Activated CD4-positive, alpha-beta T cell treated with anti-CD3 and anti-CD28 coated beads for 36 hours (primary cell): ENCODE measurements around the gene ZPLD1. TPM values are rescaled to one million over a fixed set of nuclear protein-coding genes. Genes with fewer than 3 reads are reported as not detected.

Source experiments
- ATAC-seq: fragments of 200-7000 bp; cut with Tn5 transposase; one replicate; pipeline ENCODE4 v1.10.0; 2021; ENCODE audit warnings: mild to moderate bottlenecking, moderate library complexity
- CTCF ChIA-PET: fragments of 350-600 bp; sonication (Branson Sonifier 250); formaldehyde crosslinking; loops from one replicate; lab custom pipeline; 2021; ENCODE audit warnings: antibody characterized with exemption; lab: Charles Lee
- POLR2A ChIA-PET: fragments of 350-600 bp; sonication (Branson Sonifier 250); formaldehyde crosslinking; loops from one replicate; lab custom pipeline; 2021; ENCODE audit warnings: antibody characterized with exemption, inconsistent platforms; lab: Charles Lee
- DNase-seq: peaks from one replicate; pipeline ENCODE4 v3.0.0-alpha.2; 2020
- H3K27ac Mint-ChIP-seq: one replicate; pipeline ENCODE4 v1.8.0; 2021; ENCODE audit warnings: mixed read lengths
- H3K27me3 Mint-ChIP-seq: one replicate; pipeline ENCODE4 v1.8.0; 2021; ENCODE audit warnings: mixed read lengths
- H3K36me3 Mint-ChIP-seq: one replicate; pipeline ENCODE4 v1.8.0; 2021; ENCODE audit warnings: low read depth, mixed read lengths
- H3K4me1 Mint-ChIP-seq: one replicate; pipeline ENCODE4 v1.8.0; 2021; ENCODE audit warnings: mixed read lengths
- H3K4me3 Mint-ChIP-seq: one replicate; pipeline ENCODE4 v1.8.0; 2021; ENCODE audit warnings: mild to moderate bottlenecking, moderate library complexity, mixed read lengths
- H3K9me3 Mint-ChIP-seq: one replicate; pipeline ENCODE4 v1.8.0; 2021; ENCODE audit warnings: low read depth, mixed read lengths
- intact Hi-C, 2 experiments: fragments of 100-400 bp; cut with DNase I in 1 of 2; cut with micrococcal nuclease in 1 of 2; formaldehyde crosslinking; loops; one replicate each; pipeline versions ENCODE4 v1.14.2 to v1.15.1; 2022 to 2024; cut with DNase I, micrococcal nuclease
- total RNA-seq, 2 experiments: library from RNA; stranded (reverse); gene quantifications; one replicate each; pipeline ENCODE4 v1.2.3, GENCODE V29; 2021

ZPLD1 gene
- not detected for total RNA-seq

- ATAC-seq: no peak
- POLR2A ChIA-PET: no interaction called here
- H3K4me1 Mint-ChIP-seq: no peaks in the 10 kb centered on the region
- H3K4me3 Mint-ChIP-seq: no peak within 1 kb of the TSS
- H3K36me3 Mint-ChIP-seq: no peaks in the 10 kb centered on the region
- peaks cover 3% of the 10 kb centered on the region for H3K27me3 Mint-ChIP-seq
- no peaks in the 10 kb centered on the region for H3K9me3 Mint-ChIP-seq
- no peak within 1 kb of the TSS for H3K27ac Mint-ChIP-seq
- CTCF ChIA-PET: interaction anchor here (1.1 kb wide), 1 partner anchor 199 kb away, joined by 3 read pairs; no protein-coding TSS in a partner anchor
- intact Hi-C loops: no loop called here
- no peak for DNase-seq
These were observed at the start of gene ZPLD1 for GRCh38 chr3:102434715-102435114. TSS of gene ZPLD1 (plus strand) at chr3:102435015. CDS start at chr3:102438488, 3,473 bp downstream.

GRCh38 chr3:102390171-102390864 is 44.5 kb upstream of the ZPLD1 start:
- ATAC-seq (no peak), DNase-seq (no peak)
- CTCF ChIA-PET: interaction anchor here (0.6 to 0.9 kb wide), 2 partner anchors 31 to 86 kb away, joined by 3 read pairs; no protein-coding TSS in a partner anchor
- intact Hi-C loops: no loop called here
- Mint-ChIP-seq H3K27ac (no peak overlapping the region), H3K36me3 (no peaks in the 10 kb centered on the region), H3K4me1 (no peaks in the 10 kb centered on the region), H3K9me3 (no peaks in the 10 kb centered on the region), H3K27me3 (peaks cover 6% of the 10 kb centered on the region), H3K4me3 (no peak overlapping the region)
- POLR2A ChIA-PET: no interaction called here

- no peak for DNase-seq
- Mint-ChIP-seq H3K36me3 (no peaks in the 10 kb centered on the region), H3K4me3 (no peak overlapping the region), H3K4me1 (no peaks in the 10 kb centered on the region), H3K27me3 (peaks cover 4% of the 10 kb centered on the region), H3K27ac (no peak overlapping the region), H3K9me3 (no peaks in the 10 kb centered on the region)
- ChIA-PET CTCF (interaction anchor here (0.6 to 0.7 kb wide), 2 partner anchors 86 to 1159 kb away, joined by 3 read pairs; no protein-coding TSS in a partner anchor), POLR2A (no interaction called here)
- intact Hi-C loops: no loop called here
- ATAC-seq: no peak
These were observed 43.9 kb upstream of the ZPLD1 start for GRCh38 chr3:102390916-102391315.

GRCh38 chr3:102391491-102391890 is 43.3 kb upstream of the ZPLD1 start:
- Mint-ChIP-seq H3K4me1 (no peaks in the 10 kb centered on the region), H3K4me3 (no peak overlapping the region), H3K36me3 (no peaks in the 10 kb centered on the region), H3K9me3 (no peaks in the 10 kb centered on the region), H3K27me3 (peaks cover 4% of the 10 kb centered on the region), H3K27ac (no peak overlapping the region)
- ATAC-seq (no peak), DNase-seq (no peak)
- intact Hi-C loops: no loop called here
- ChIA-PET POLR2A (no interaction called here), CTCF (interaction anchor here (0.7 kb wide), 1 partner anchor 1158 kb away, joined by 3 read pairs; no protein-coding TSS in a partner anchor)

- Mint-ChIP-seq H3K9me3 (no peaks in the 10 kb centered on the region), H3K27me3 (peaks cover 4% of the 10 kb centered on the region), H3K4me3 (no peak overlapping the region), H3K4me1 (no peaks in the 10 kb centered on the region), H3K27ac (no peak overlapping the region), H3K36me3 (no peaks in the 10 kb centered on the region)
- no peak for ATAC-seq
- ChIA-PET POLR2A (no interaction called here), CTCF (interaction anchor here (1.5 kb wide), 1 partner anchor 20 kb away, joined by 3 read pairs; no protein-coding TSS in a partner anchor)
- intact Hi-C loops: no loop called here
- no peak for DNase-seq
These were observed 40.3 kb upstream of the ZPLD1 start for GRCh38 chr3:102394517-102394916.

- Mint-ChIP-seq H3K36me3 (no peaks in the 10 kb centered on the region), H3K27me3 (peaks cover 2% of the 10 kb centered on the region), H3K9me3 (no peaks in the 10 kb centered on the region), H3K4me3 (no peak overlapping the region), H3K4me1 (no peaks in the 10 kb centered on the region), H3K27ac (no peak overlapping the region)
- ChIA-PET POLR2A (no interaction called here), CTCF (interaction anchor here (0.5 kb wide), 1 partner anchor 63 kb away, joined by 3 read pairs; no protein-coding TSS in a partner anchor)
- intact Hi-C loops: no loop called here
- DNase-seq (no peak), ATAC-seq (no peak)
These were observed 36.6 kb upstream of the ZPLD1 start for GRCh38 chr3:102398176-102398575.

- no peak overlapping the region for H3K4me3 Mint-ChIP-seq
- H3K27ac Mint-ChIP-seq: no peak overlapping the region
- intact Hi-C loops: no loop called here
- no peaks in the 10 kb centered on the region for H3K4me1 Mint-ChIP-seq
- H3K27me3 Mint-ChIP-seq: peaks cover 3% of the 10 kb centered on the region
- POLR2A ChIA-PET: no interaction called here
- no peaks in the 10 kb centered on the region for H3K36me3 Mint-ChIP-seq
- H3K9me3 Mint-ChIP-seq: no peaks in the 10 kb centered on the region
- DNase-seq (no peak), ATAC-seq (no peak)
- CTCF ChIA-PET: no interaction called here
These were observed 36.1 kb upstream of the ZPLD1 start for GRCh38 chr3:102398666-102399065.

GRCh38 chr3:102400142-102400541 is 34.7 kb upstream of the ZPLD1 start:
- no peak overlapping the region for H3K27ac Mint-ChIP-seq

GRCh38 chr3:102400766-102401165 is 34.0 kb upstream of the ZPLD1 start:
- no peaks in the 10 kb centered on the region for H3K9me3 Mint-ChIP-seq
- no peak overlapping the region for H3K27ac Mint-ChIP-seq

More at GRCh38 chr3:102400142-102400541, 34.7 kb upstream of the ZPLD1 start:
- Mint-ChIP-seq H3K36me3 (no peaks in the 10 kb centered on the region), H3K27me3 (peaks cover 4% of the 10 kb centered on the region), H3K4me3 (no peak overlapping the region), H3K4me1 (no peaks in the 10 kb centered on the region), H3K9me3 (no peaks in the 10 kb centered on the region)
- DNase-seq: no peak
- ATAC-seq: no peak
- ChIA-PET CTCF (no interaction called here), POLR2A (no interaction called here)
- intact Hi-C loops: no loop called here

GRCh38 chr3:102410616-102411015 is 24.2 kb upstream of the ZPLD1 start:
- H3K4me3 Mint-ChIP-seq: no peak overlapping the region
- ChIA-PET CTCF (interaction anchor here (1.1 to 1.8 kb wide), 2 partner anchors 9 kb away, joined by 3 to 4 read pairs; no protein-coding TSS in a partner anchor), POLR2A (no interaction called here)
- H3K27me3 Mint-ChIP-seq: peaks cover 6% of the 10 kb centered on the region
- no peak overlapping the region for H3K27ac Mint-ChIP-seq
- intact Hi-C loops: no loop called here
- DNase-seq: no peak
- peaks cover 6% of the 10 kb centered on the region for H3K4me1 Mint-ChIP-seq
- ATAC-seq: no peak
- no peaks in the 10 kb centered on the region for H3K9me3 Mint-ChIP-seq
- no peaks in the 10 kb centered on the region for H3K36me3 Mint-ChIP-seq

More at GRCh38 chr3:102400766-102401165, 34.0 kb upstream of the ZPLD1 start:
- no peaks in the 10 kb centered on the region for H3K4me1 Mint-ChIP-seq
- ATAC-seq (no peak), DNase-seq (no peak)
- CTCF ChIA-PET: no interaction called here
- H3K27me3 Mint-ChIP-seq: peaks cover 5% of the 10 kb centered on the region
- no peaks in the 10 kb centered on the region for H3K36me3 Mint-ChIP-seq
- no peak overlapping the region for H3K4me3 Mint-ChIP-seq
- POLR2A ChIA-PET: interaction anchor here (0.9 kb wide), 1 partner anchor 17 kb away, joined by 4 read pairs; no protein-coding TSS in a partner anchor
- intact Hi-C loops: no loop called here

GRCh38 chr3:102415553-102415952 is 19.3 kb upstream of the ZPLD1 start:
- CTCF ChIA-PET: interaction anchor here (0.7 to 1.1 kb wide), 2 partner anchors 55 to 179 kb away, joined by 3 read pairs; no protein-coding TSS in a partner anchor
- POLR2A ChIA-PET: no interaction called here
- ATAC-seq: peak; percentile 78

GRCh38 chr3:102419786-102420185 is 15.0 kb upstream of the ZPLD1 start:
- H3K9me3 Mint-ChIP-seq: no peaks in the 10 kb centered on the region
- H3K27me3 Mint-ChIP-seq: peaks cover 1% of the 10 kb centered on the region
- peaks cover 8% of the 10 kb centered on the region for H3K4me1 Mint-ChIP-seq
- ATAC-seq (no peak), DNase-seq (no peak)
- H3K36me3 Mint-ChIP-seq: no peaks in the 10 kb centered on the region
- POLR2A ChIA-PET: no interaction called here
- CTCF ChIA-PET: interaction anchor here (0.6 to 1.3 kb wide), 3 partner anchors 9 to 607 kb away, joined by 3 to 4 read pairs (median 3); no protein-coding TSS in a partner anchor
- no peak overlapping the region for H3K4me3 Mint-ChIP-seq
- intact Hi-C loops: no loop called here
- H3K27ac Mint-ChIP-seq: no peak overlapping the region

More at GRCh38 chr3:102415553-102415952, 19.3 kb upstream of the ZPLD1 start:
- no peak overlapping the region for H3K27ac Mint-ChIP-seq
- DNase-seq: no peak
- H3K27me3 Mint-ChIP-seq: no peaks in the 10 kb centered on the region
- H3K36me3 Mint-ChIP-seq: no peaks in the 10 kb centered on the region
- peaks cover 9% of the 10 kb centered on the region for H3K4me1 Mint-ChIP-seq
- no peak overlapping the region for H3K4me3 Mint-ChIP-seq
- no peaks in the 10 kb centered on the region for H3K9me3 Mint-ChIP-seq
- intact Hi-C loops: no loop called here
